ENCODE data around the gene GHR.

GHR gene

DNA sequence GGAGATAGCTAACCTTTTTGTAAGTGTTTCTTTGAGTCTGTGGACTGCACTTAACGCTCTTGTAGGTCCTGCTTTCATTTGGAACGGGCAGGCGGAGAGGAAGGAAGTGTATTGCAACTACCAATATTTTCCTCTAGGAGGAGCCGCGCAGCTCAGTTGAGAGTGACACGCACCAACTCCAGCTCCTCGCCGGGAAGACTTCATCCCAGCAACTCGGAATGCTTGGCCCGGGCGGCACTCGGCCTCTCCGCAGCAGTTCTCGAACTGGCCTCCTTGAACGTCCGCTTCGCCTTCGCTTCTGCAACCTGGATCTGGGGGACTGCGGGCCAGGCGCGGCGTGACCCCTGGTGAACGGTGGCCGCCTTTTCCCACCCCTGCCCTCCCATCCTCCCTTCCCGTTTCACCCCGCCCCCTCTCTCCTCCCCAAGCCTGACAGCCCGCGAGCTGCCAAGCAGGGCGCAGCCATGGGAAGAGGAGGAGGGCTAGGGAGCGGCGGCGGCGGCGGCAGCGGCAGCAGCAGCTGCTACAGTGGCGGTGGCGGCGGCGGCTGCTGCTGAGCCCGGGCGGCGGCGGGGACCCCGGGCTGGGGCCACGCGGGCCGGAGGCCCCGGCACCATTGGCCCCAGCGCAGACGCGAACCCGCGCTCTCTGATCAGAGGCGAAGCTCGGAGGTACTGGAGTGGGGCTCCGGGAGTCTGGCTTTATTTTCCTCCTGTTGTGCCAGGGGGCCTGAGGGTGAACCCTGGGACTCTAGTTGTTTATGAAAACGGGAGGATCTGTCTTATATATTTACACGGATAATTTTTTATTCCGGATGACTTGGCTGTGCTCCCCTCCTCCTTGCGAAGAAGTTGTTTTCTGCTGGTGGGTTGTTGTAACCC is at the start of gene GHR:
GHR (plus strand) TSS at position 155 of the 881 bp plus-strand sequence. CDS start 142,436 bp downstream, outside the sequence.
- DNase-seq (ENCODE audit: low read depth), result peak; percentile 80

DNA sequence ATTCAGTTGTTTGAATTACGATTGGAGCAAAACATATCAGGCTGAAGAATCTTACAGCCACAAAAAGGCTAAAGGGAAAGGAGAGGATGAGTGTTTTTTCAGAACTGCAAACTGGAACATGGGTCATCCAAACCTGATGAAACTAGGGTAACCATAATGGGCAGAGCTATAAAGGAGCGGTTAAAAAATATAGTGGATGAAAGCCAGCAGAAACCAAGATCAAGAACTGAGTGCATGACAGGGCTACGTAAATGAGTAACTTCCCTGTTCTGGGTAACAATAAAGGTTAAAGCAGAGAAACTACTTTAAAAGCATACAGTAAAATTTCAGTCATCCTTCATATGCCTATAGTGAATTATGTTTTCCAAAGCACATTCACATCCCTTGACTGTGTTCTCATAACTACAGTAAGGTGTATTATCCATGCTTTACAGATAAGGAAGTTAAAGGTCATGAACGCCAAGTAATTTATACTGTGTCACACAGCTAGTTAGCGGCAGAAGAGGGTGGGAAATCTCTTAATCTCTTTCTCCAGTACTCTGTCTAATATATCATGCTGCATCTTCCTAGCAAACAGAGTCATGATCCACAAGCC is 48.5 kb upstream of the GHR start:
- DNase-seq (ENCODE audit: low read depth), result no peak

DNA sequence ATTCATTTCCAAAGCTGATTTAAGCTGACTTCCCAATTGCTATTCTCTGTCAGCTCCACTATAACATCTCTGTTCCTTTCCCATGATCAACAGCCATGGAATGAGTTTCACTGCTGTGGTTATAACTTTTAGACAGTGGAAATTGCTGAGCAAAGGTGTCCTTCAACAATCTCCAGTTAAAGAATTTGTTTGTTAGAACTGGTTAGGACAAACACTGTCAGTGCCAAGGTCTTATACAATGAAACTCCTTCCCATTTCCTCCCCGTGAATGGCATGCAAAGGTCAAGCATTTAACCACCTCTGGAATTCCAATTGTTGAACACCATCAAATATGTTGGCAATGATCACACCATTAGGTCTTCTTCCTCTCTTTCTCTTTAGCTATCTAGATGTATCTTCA is 45.7 kb upstream of the GHR start:
- peak; percentile 48 for DNase-seq (ENCODE audit: low read depth)

DNA sequence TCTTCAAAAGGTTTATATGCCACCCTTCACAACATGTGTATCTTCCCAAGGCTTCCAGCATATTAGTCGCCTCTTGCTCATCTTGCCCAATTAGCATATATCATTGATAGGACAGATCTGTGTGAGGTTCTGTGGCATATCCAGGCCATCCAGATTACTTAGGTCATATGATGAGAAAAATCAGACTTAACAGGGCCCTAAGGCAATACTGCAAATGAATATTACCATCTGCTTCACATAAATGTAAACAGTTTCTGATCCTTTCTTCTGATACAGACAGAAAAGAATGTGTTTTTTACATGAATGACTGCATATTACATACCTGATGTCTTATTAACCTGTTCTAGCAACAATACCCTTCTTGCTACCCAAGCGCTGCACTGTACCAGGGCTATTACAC is 41.3 kb upstream of the GHR start:
- DNase-seq (ENCODE audit: low read depth), result no peak

DNA sequence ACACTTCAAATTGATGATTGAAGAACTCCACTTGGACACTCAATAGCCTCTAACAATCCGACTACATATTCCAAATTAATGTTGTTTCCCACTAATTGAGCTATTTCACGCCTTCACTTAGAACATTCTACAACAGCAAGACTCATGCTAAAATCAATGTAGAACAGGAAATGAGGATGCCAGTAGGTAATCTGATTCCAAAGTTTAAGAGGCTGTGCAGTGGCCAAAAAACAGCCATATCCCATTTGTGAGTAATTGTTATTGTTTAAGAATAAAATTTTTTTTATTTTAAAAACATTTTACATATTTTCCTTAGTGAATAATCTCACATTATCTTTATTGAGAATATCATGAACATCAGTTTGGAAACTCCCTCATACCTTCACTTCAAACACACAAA is 35.7 kb upstream of the GHR start:
- DNase-seq (ENCODE audit: low read depth), result no peak

DNA sequence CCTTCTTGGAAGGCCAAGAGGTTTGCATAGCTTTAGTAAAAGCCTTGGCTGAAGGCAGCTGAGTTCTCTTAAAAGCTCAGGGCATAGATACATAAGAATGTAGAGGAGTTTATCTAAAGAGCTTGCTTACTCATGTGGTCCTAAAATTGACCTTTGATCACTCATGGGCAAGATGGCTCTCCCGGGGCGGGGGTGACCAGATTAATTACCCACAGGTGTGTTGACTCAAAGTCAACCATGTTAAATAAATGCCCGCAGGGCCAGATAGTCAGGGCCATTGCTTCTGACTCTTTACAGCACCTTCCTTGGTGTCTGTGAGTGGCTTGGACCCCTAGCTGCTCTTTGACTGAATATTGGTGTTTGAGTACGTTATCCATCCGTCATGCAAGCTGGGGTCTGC is 33.1 kb upstream of the GHR start:
- no peak for DNase-seq (ENCODE audit: low read depth)

DNA sequence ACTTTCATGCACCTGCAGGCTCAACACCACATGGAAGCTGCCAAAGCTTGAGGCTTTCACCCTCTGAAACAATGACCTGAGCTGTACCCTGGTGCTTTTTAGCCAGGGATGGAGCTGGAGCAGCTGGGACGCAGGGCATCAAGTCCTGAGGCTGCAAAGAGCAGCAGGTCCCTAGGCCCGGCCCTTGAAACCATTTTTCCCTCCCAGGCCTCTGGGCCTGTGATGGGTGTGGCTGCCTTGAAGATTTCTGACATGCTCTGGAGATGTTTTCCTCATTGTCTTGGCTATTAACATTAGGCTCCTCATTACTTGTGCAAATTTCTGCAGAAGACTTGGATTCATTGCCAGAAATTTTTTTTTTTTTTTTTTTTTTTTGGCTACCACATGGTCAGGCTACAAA is 30.3 kb upstream of the GHR start:
- DNase-seq (ENCODE audit: low read depth), result no peak

DNA sequence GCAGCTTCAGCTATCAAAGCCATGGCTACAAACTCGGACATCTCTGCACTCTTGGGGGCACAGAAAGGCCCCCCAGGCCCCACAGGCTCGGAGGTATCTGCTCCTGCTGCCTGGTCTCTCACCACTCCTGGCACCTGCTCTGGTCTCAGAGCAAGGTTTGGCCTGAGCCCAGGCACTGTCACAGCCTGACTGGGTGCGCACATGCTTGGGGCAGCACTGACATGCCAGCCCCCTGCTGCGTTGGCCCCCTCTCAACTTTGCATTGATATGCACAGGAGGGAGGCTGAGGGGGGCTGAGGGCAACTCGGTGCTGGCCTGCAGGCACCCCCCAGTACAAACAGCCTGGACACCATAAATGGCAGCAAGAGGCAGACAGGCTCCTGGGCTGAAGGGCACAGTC is 27.1 kb upstream of the GHR start:
- no peak for DNase-seq (ENCODE audit: low read depth)

DNA sequence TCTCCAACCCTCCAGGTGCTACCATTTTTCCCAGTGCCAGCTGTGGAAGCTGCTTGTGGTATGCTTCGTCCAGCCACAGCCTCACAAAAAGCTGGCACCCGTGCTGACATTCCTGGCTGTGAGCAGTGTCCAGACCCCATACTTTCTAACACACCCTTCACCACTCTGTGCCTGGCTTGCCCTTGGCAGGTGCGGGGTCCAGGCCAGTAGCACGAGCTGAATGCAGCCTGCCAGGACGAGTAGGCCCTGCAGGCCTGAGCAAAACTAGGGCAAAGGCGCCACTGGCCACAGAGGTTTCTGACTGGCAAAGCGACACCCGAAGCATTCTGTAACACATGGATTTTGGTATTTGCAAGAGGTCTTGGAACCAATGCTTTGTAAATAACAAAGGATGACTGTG is 26.0 kb upstream of the GHR start:
- DNase-seq (ENCODE audit: low read depth), result no peak

DNA sequence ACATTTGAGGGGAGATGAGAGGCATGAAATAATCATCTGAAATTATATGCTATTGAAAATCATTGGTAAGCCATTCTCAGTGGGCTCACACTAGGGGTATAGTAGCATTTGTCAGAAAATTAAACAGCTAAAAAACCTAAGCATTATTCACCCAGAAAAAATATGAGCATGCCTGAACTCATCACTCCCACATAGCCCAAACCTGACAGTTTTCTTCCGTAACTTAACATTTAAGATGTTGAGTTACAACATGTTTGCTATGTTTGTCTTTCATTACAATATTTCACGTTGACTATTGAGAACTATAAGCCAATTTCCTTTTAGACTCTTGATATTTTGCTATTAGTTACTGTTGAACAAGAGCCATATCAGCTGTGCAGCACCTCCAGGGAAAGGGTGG is 23.5 kb upstream of the GHR start:
- DNase-seq (ENCODE audit: low read depth), result no peak

DNA sequence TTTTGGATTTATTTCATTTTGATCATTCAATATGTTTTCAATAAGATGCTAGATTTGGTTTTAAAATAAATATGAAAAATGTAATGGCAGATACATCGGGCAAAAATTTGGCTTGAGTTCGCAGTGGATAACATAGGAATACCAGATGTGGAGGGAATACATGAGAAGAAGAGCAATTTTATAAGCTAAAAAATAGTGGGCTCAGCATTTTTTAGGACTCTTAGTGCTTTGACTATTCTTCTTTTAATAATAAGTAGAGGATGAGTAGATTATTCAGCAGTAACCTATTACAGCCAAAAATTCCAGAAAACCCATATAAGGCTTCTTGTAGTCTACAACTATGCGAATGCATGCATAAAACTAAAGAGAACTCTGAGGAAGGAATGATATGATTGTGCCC is 22.8 kb upstream of the GHR start:
- DNase-seq (ENCODE audit: low read depth), result no peak

DNA sequence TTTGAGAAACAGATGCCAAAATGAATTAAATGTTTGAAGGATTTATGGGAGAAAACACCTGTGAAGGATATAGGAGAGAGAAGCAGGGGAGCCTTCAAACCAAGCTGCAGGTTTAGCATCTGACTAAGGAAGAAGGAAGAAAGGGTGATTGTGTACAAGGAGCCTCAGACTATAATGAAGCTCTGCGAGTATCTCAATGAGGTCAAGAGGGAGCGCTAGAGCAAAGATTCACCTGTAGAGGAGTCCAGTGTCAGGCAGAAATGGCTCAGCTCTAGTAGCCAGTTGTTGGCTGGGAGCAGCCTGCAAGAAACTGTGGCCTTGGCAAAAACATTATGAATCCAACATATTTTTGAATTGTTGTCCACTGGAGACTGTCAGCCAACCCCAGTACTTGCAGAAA is 20.0 kb upstream of the GHR start:
- no peak for DNase-seq (ENCODE audit: low read depth)

DNA sequence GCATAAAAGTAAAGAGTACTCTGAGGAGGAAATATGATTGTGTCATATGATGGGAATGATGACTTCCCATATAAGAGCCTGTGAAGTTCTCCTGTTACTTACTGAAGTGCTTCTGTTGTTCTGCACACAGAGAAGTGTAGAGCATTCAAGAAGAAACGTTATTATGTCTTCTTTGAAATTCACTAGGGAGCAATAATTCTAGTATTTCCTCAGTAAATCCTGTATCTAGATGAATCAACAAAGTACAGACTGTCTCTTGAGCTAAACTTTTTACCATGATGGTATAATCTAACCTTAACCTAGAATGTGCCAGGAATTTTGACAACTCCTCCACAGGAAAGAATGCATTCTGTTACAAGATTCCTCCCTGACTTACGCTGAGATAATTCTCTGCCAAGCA is 18.9 kb upstream of the GHR start:
- no peak for DNase-seq (ENCODE audit: low read depth)

DNA sequence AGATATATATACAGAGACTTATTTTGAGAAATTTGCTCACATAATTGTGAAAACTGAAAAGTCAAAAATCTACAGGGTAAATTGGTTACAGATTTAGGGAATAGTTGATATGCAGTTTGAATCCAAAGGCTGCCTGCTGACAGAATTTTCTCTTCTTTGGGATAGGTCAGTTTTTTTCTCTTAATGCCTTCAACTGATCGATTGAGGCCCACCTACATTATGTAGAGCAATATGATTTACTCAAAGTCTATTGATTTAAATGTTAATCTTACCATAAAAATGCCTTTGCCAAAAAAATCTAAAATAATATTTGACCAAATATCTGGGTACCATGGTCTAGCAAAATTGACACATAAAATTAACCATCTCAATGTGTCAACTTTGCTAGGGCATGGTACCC is 3.9 kb upstream of the GHR start:
- DNase-seq (ENCODE audit: low read depth), result no peak

DNA sequence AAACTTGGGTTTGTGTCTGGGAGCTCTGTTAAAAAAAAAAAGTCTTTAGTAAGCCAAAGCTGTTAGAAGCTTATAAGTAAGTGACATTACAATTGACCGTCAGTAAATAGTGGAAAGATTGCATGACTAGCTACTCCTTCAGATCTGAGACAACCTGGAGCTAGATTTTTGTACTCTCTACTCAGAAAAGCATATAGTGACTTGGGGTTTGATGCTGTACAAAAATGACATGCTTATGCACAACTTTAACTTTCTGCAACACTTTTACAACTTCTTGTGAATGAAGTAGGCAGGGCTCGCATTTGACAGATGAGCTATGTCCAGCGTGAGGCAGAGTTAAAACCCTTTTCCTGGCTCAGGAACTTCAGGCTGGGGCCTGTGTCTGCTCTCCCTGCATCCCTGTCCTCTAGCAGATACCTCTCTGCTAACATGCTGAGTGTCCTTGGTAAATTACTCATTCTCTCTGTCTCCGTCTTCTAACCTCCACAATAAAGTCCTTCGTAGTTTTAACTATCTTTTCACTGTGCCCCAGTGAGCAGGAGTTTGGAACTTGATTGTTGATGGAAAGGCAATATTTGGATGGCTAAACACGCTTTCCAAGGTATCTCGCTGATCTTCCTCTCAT is 471 bp upstream of the GHR start:
- DNase-seq (ENCODE audit: low read depth), result no peak

DNA sequence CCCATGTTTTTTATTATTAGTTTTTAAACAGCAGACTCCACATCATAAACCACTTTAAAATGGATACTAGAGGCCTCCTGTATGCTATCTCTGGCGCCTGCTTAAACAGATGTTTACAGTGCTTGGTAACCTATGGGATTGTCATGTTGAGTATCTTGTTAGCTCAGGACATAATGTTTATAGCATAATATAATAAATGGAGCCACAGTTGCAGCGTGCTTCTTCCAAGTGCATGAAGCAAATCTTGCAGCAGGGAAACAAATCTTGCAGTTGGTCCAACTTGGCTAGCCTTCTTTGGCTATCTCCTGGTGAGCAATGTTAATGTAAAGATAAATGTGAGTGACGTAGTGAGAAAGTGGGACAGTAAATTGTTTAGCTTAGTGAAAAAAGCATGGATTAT is 2.8 kb downstream of the GHR start:
- DNase-seq (ENCODE audit: low read depth), result no peak

DNA sequence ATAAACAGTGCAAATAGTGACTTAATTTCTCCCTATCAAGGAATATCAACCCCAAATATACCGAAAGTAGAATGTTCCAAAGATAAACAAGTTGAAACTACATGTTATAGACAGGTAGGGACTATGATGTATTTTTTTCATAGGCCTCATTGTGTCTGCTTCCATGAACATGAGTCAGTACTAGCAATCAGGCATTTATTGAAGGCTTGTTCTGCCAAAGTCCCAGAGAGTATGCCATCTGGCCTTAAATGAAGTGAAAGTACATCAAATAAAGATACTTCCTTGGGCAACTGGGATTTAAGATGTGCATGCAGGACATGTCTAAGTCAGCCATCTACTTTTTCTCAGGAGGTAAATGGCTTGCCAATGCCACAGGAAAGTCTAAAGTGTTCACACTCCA is 6.5 kb downstream of the GHR start:
- no peak for DNase-seq (ENCODE audit: low read depth)

DNA sequence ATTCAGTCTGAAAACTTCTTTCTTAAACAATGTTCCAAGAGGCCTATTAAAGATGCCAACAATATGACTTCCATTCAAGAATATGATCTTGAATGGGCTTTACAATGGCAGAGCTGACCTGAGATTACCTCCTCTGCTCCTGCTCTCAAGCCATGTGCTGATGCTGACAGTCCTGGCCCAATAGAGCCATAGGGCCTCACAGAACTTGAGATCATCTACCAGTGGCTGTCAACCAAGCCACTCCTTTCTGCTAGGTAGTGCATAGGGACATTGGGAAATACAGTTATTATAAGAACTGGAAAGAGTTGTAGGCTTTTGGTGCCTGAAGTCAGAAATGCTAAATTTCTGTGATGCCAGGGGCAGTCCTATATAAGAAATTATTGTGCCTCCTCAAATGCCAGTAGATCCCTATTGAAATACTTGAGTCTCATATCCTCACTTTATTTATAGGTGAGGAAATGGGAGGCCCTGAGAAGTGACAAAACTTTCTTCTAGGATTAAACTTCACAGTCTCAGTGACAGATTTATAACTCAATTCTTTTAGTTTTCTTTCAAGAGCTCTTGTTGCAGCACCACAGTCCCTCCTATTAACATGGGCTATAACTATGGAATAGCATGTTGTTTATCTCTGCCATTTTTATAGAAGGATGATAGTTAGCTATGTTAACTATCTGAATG is 10.9 kb downstream of the GHR start:
- DNase-seq (ENCODE audit: low read depth), result no peak

DNA sequence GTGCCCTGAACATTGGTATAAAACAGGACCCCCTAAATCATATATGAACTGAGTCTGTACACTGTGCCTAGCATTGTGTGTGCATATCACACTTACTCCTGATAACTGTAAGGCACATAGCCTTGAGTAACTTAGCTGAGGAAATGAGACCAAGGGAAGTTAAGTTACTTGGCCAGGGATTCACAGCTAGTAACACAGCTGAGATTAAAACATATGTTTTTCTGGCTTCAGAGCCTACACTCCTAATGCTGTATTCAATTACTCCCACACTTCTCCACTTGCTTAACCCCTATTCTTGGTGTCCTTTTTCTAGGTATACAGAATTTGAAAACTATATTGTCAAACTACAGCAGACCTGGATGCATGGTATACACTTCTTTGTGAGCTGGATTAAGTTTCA is 12.8 kb downstream of the GHR start:
- no peak for DNase-seq (ENCODE audit: low read depth)

DNA sequence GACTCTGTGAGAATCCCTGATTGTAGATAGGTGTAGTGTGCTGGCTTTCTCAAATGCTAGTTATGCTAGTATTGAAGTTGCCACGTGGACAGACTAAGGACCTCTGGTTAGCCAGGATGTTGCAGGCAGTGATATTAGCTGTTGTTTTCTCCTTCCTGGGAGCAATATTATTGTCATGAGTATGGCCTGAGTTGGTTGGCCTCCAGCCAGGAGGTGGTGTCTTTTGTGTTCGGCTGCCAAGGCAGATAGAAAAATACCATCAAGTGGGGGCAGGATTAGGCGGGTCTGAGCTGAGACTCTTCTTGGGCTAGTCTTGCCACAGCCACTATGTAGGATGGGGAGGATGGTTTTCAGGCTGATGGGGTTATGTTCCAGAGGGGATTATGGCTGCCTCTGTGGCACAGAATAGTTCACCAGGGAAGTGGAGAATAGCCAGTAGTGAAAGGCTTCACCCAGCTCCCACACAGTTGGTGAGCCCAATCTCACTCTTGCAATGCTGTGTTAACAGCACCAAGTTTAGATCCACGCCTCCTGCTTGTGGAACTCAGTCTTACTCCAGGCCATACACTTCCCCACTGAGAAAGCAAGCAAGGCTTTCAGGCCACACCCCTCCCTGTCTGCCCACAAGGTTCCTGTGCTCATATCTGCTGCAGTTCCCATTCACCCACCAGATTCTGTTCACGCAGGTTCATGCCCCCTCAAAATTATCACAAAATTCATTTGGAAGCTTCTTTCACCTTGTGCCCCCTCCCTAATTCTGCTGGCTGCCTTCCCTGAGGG is 31.2 kb downstream of the GHR start:
- no peak for DNase-seq (ENCODE audit: low read depth)

DNA sequence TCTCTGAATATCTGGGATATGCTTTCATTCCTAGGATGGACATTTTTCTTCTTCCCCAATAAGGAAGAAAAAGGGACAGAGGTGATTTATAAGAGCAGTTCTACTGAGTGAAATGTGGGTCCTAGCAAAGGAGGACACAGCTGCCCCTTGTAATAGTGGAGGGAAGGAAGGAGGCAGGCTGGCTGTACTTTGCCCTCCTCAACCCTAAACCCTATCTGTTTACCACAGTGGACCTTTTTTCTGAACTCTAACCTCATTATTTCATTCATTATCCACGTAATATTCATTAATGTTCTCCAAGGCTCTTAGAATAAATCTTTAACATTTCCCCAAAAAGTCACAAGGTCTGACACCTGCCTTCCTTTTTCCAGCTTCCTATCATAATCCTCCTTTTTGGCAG is 37.8 kb downstream of the GHR start:
- no peak for DNase-seq (ENCODE audit: low read depth)

DNA sequence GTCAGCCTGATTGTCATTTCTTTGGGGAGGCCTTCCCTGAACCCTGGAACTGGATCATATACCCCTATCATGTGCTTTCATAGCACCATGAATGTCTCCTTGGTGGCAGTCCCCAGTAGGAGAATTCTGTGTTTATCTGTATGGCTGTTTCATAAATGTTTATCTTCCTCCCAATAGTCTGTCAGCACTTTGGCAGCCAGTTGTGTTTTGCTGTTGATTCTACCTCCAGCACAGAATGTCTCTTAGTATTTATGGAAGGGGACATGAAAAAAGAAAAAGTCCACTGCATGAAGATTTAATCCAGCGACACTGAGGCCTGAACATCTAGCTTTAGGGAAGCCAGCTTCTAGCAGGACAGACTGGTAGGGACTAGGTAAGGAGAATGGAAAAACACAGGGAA is 38.3 kb downstream of the GHR start:
- no peak for DNase-seq (ENCODE audit: low read depth)

Measured in HS-5 (cell line).